Lower leg skin (tissue), 4 donors: ENCODE results near the gene TMEM164. TPM values are rescaled to one million over a fixed set of nuclear protein-coding genes. Genes with fewer than 3 reads are reported as not detected.

Source experiments
- DNase-seq, 2 donors: peaks; one replicate each; pipeline ENCODE4 v3.0.0-alpha.2; 2019; ENCODE audit warnings: low spot score in 2 of 2
- H3K4me3 ChIP-seq: fragments of 200-600 bp; sonication (generic); 2 replicates; pipeline ENCODE4 v1.5.1; 2017; ENCODE audit warnings: mild to moderate bottlenecking, low read depth; ENCODE audit not compliant: poor library complexity, severe bottlenecking
- POLR2A ChIP-seq, 2 donors: fragments of 450-650 bp; IDR thresholded peaks; one replicate each; pipeline ENCODE4 v1.6.1; 2016 to 2017; ENCODE audit warnings: antibody characterized with exemption in 2 of 2, mild to moderate bottlenecking in 1 of 2, moderate library complexity in 1 of 2
- WGBS, 2 donors: methylation state at CpG; one replicate each; pipeline ENCODE4 v1.1.5; 2018; 5-methylcytosine and 5-hydroxymethylcytosine counted together
- intact Hi-C: fragments of 100-400 bp; cut with DNase I; formaldehyde crosslinking; loops from one replicate; pipeline ENCODE4 v1.15.0; 2023; ENCODE audit warnings: low total_unique reads
- total RNA-seq, 4 donors: library from RNA; depleted of rRNA; stranded (reverse); fragments of >200 nt; gene quantifications; one replicate each; pipeline ENCODE4 v1.1.0, GENCODE V29; 2016
- TF ChIP-seq, protein P1 (sequence below), 3 donors: fragments of 450-650 bp; IDR thresholded peaks; one replicate each; pipeline ENCODE4 v1.5.1; 2016; ENCODE audit warnings: antibody characterized with exemption in 3 of 3, mild to moderate bottlenecking in 3 of 3, moderate library complexity in 2 of 3

Gene TMEM164
- total RNA-seq, 4 donors from 2014 or later, result 39.4 to 73.2 (median 60.8) TPM

- H3K4me3 ChIP-seq, result no peak overlapping the region
- TF ChIP-seq, protein P1, sequence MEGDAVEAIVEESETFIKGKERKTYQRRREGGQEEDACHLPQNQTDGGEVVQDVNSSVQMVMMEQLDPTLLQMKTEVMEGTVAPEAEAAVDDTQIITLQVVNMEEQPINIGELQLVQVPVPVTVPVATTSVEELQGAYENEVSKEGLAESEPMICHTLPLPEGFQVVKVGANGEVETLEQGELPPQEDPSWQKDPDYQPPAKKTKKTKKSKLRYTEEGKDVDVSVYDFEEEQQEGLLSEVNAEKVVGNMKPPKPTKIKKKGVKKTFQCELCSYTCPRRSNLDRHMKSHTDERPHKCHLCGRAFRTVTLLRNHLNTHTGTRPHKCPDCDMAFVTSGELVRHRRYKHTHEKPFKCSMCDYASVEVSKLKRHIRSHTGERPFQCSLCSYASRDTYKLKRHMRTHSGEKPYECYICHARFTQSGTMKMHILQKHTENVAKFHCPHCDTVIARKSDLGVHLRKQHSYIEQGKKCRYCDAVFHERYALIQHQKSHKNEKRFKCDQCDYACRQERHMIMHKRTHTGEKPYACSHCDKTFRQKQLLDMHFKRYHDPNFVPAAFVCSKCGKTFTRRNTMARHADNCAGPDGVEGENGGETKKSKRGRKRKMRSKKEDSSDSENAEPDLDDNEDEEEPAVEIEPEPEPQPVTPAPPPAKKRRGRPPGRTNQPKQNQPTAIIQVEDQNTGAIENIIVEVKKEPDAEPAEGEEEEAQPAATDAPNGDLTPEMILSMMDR (IDR thresholded peaks at IDR 0.05), result no peak
- TF ChIP-seq POLR2A (IDR thresholded peaks at IDR 0.05), result no peak
- WGBS, 2 donors, result 86 to 100% methylated on average over 3 of the region's 3 CpGs
- DNase-seq, result no peak
- intact Hi-C loops, result no loop called here
Measured at GRCh38 chrX:110201799-110202198, 198.9 kb downstream of the TMEM164 start.

DNA sequence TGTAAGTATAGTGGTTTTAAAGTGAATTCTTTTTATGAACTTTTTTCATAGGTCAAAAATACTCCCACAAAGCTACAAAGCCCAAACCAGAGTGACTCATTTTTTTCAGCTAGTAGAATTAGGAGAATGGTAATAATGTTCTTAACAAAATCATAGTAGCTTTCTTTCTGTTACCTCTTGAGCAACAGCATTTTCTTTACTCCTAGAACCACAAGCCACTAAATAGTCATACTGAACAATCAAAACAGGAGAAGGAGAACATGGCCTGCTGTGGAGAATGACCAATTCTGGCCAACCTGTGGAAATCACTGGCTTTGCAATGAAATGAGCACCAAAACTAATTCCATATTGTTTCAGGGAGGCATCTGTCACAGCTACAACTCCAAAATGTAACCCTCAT lies 202.1 kb downstream of the TMEM164 start:
- H3K4me3 ChIP-seq, result no peak overlapping the region
- TF ChIP-seq, protein P1 (IDR thresholded peaks at IDR 0.05), result no peak
- TF ChIP-seq POLR2A (IDR thresholded peaks at IDR 0.05), result no peak
- intact Hi-C loops, result no loop called here
- no peak for DNase-seq

GRCh38 chrX:110208092-110208491 lies 205.2 kb downstream of the TMEM164 start:
- intact Hi-C loops, result no loop called here
- no peak for TF ChIP-seq POLR2A (IDR thresholded peaks at IDR 0.05)
- TF ChIP-seq, protein P1 (IDR thresholded peaks at IDR 0.05), result no peak
- 72 to 90% methylated on average over 2 of the region's 2 CpGs for WGBS, 2 donors

DNA sequence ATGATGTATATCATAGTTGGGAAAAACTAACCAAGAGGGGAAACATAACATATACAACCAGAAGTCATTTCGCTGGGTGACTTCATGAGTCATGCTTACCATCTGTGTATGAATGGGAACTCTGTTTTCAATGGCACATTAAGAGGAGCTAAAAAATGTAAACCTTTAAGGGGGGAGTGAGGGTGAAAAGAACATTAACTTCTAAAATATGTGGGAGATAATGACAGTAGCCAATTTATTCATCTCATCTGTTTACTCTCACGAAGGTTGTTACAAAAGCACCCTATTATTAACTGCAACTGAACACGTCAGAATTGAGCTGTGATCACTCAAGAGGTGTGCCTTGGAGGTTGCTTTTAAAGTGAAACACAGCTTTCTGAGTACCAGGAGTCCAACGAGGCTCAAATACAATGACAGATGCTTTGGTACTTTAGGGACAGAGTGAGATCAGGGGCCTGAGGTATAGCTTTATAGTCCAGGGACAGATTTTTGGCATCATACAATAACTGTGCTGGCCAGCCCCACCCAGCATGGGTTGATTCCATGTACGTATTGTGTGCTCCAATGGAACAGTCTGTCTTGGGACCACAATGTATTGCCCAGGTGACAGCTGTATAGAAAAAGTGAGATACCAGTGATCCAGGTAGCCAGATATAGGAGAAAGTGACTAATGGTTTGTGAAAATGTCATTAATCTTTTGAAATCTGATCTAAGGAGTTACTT lies 207.7 kb downstream of the TMEM164 start:
- H3K4me3 ChIP-seq, result no peak overlapping the region
- WGBS, 2 donors, result 41 to 45% methylated on average over 5 of the region's 5 CpGs
- intact Hi-C loops, result no loop called here
- TF ChIP-seq, protein P1 (IDR thresholded peaks at IDR 0.05), result no peak
- DNase-seq, result no peak

More at GRCh38 chrX:110208092-110208491, 205.2 kb downstream of the TMEM164 start:
- no peak overlapping the region for H3K4me3 ChIP-seq
- no peak for DNase-seq

DNA sequence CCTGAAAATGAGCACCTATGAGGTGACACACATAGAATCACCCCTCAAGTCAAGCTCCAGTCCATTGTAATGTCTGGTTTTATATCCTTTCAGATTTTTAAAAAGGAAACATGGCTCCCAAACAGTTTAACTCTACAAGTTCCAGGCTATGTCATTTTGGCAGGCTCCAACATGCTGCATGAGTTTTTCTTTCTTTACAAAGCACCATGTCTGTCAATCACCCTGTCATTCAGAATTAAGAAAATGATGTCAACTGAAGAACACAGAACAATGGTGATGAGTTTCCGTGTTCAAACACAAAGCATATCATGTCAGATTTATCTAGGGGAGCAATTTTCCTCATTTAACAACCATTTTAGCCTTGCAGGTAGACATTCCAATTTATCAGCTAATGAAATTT lies 208.4 kb downstream of the TMEM164 start:
- DNase-seq, result no peak
- intact Hi-C loops, result no loop called here
- 64 to 81% methylated on average over 1 of the region's 1 CpG for WGBS, 2 donors
- no peak for TF ChIP-seq POLR2A (IDR thresholded peaks at IDR 0.05)
- TF ChIP-seq, protein P1 (IDR thresholded peaks at IDR 0.05), result no peak
- no peak overlapping the region for H3K4me3 ChIP-seq

- intact Hi-C loops, result no loop called here
- no peak for DNase-seq
- no peak overlapping the region for H3K4me3 ChIP-seq
- WGBS, 2 donors, result 82 to 91% methylated on average over 3 of the region's 3 CpGs
- no peak for TF ChIP-seq POLR2A (IDR thresholded peaks at IDR 0.05)
- TF ChIP-seq, protein P1 (IDR thresholded peaks at IDR 0.05), result no peak
Measured at GRCh38 chrX:110212299-110212698, 209.4 kb downstream of the TMEM164 start.
